ENCODE measurements around the gene AGBL1. TPM values are rescaled to one million over a fixed set of nuclear protein-coding genes. Genes with fewer than 3 reads are reported as not detected.

Gene AGBL1
- total and polyA plus RNA-seq, 11 donors = under 0.01 to 0.08 (median 0.02) TPM; not detected in 8

DNA sequence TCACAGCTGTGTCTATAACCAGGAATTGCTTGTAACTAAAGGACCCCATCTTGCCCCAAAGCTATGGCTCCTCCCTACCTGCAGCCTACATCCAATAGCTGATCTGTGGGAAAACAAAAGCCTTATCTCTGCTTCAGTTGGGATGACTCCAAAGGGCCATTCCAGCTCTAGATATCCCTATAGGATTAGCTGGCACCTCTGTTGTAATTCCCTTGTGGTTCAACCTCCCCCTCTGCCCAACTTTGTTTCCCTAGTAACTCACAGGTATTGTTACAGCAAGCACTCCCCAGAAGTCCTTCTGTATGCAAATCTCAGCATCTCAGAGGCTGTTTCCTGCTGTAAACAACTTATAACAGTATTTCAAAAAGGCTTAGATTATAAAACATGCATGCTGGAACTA is 478.6 kb downstream of the AGBL1 start:
- Histone ChIP-seq H3K9me3 (peaks cover 0 to 11% (median 0%) of the 10 kb centered on the region in 12 donors), H3K4me3 (no peak overlapping the region), H3K36me3 (no peaks in the 10 kb centered on the region), H3K27ac (no peak overlapping the region), H3K27me3 (no peaks in the 10 kb centered on the region), H3K4me1 (peaks cover 0 to 5% (median 0%) of the 10 kb centered on the region in 12 donors)
- TF ChIP-seq, protein P1, sequence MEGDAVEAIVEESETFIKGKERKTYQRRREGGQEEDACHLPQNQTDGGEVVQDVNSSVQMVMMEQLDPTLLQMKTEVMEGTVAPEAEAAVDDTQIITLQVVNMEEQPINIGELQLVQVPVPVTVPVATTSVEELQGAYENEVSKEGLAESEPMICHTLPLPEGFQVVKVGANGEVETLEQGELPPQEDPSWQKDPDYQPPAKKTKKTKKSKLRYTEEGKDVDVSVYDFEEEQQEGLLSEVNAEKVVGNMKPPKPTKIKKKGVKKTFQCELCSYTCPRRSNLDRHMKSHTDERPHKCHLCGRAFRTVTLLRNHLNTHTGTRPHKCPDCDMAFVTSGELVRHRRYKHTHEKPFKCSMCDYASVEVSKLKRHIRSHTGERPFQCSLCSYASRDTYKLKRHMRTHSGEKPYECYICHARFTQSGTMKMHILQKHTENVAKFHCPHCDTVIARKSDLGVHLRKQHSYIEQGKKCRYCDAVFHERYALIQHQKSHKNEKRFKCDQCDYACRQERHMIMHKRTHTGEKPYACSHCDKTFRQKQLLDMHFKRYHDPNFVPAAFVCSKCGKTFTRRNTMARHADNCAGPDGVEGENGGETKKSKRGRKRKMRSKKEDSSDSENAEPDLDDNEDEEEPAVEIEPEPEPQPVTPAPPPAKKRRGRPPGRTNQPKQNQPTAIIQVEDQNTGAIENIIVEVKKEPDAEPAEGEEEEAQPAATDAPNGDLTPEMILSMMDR (IDR thresholded peaks at IDR 0.05) = no peak
- no peak for TF ChIP-seq POLR2A (IDR thresholded peaks at IDR 0.05)
- DNase-seq (no peak), ATAC-seq (no peak)
- intact Hi-C loops (cut with DNase I) = no loop called here

DNA sequence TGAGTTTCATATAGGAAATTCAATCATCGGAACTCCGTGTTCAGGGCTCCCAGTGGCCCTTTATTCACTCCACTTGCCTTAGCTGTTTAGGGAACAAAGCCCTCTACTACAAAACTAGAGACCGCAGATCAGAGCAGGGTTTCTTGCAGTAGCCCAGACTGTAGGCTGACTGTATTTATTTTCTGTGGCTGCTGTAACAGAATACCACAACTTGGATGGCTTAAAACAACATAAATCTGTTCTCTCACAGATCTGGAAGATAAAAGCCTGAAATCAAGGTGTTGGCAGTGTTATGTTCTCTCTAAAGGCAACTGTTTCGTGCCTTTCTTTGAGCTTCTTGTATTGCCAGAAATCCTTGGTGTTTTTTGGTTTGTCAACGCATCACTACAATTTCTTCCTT is 479.0 kb downstream of the AGBL1 start:
- 82 to 91% (median 86%) methylated on average over 5 of the region's 5 CpGs for WGBS, 4 donors
- Histone ChIP-seq H3K9me3 (peaks cover 0 to 11% (median 0%) of the 10 kb centered on the region in 12 donors), H3K27me3 (no peaks in the 10 kb centered on the region), H3K4me3 (no peak overlapping the region), H3K36me3 (no peaks in the 10 kb centered on the region), H3K4me1 (peaks cover 0 to 5% (median 0%) of the 10 kb centered on the region in 12 donors), H3K27ac (no peak overlapping the region)
- no peak for DNase-seq
- TF ChIP-seq POLR2A (IDR thresholded peaks at IDR 0.05) = no peak
- TF ChIP-seq, protein P1 (IDR thresholded peaks at IDR 0.05) = no peak
- intact Hi-C loops (cut with DNase I) = no loop called here
- ATAC-seq = no peak

DNA sequence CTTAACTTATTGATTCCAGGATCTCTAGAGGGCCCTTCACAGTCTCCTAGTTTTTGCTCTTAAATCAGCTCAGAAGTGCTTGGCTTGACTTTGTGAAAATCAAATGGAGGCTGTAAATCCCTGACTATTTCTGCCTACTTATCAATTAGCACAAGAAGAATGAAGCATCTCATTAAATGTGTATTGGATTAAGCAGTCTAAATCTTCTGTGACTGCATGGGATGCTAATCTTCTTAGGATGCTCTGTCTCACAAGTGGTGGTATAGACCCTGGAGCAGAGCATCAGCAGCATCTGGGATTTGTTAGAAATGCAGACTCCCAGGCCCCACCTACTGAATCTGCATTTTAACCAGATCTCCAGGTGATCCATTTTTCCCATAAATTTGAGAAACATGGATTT is 488.7 kb downstream of the AGBL1 start:
- peaks cover 0 to 3% (median 0%) of the 10 kb centered on the region in 12 donors for H3K4me1 ChIP-seq
- H3K27me3 ChIP-seq = peaks cover 0 to 9% (median 0%) of the 10 kb centered on the region in 9 donors
- DNase-seq (no peak), ATAC-seq (no peak)
- peaks cover 0 to 13% (median 0%) of the 10 kb centered on the region in 12 donors for H3K9me3 ChIP-seq
- intact Hi-C loops (cut with DNase I) = no loop called here
- no peak overlapping the region for H3K4me3 ChIP-seq
- TF ChIP-seq, protein P1 (IDR thresholded peaks at IDR 0.05) = no peak
- TF ChIP-seq POLR2A (IDR thresholded peaks at IDR 0.05) = no peak
- H3K27ac ChIP-seq = no peak overlapping the region
- no peaks in the 10 kb centered on the region for H3K36me3 ChIP-seq

DNA sequence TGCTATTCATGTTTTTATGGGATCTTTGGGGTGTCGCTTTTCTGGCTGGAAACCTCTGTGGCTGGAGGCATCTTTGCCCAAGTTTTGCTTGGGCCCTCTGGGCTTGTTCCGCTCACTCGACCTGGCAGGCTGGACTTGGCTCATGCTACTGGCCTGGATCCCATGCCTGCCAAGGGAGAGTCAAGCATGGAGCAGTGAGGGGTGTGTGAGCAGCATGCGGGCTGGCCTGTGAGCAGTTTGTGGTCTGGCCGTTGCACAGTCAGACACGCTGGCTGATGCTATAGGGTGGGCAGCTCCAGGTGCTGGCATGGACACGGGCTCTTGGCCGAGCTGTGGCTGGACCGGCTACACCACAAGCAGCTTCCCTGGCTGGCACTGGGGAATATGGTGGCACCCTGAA is 491.1 kb downstream of the AGBL1 start:
- ATAC-seq = peak; percentile 32 to 69 (median 59)
- no peak overlapping the region for H3K4me3 ChIP-seq
- H3K27me3 ChIP-seq = peaks cover 0 to 9% (median 0%) of the 10 kb centered on the region in 9 donors
- TF ChIP-seq POLR2A (IDR thresholded peaks at IDR 0.05) = no peak
- TF ChIP-seq, protein P1 (IDR thresholded peaks at IDR 0.05) = no peak
- intact Hi-C loops (cut with DNase I) = no loop called here
- peak in 2 of 5 donors; percentile 39 to 40 for DNase-seq
- H3K9me3 ChIP-seq = peaks cover 0 to 1% (median 0%) of the 10 kb centered on the region in 12 donors
- 69 to 77% (median 71%) methylated on average over 4 to 9 of the region's 9 CpGs for WGBS, 4 donors
- H3K27ac ChIP-seq = no peak overlapping the region
- H3K36me3 ChIP-seq = no peaks in the 10 kb centered on the region
- H3K4me1 ChIP-seq = peaks cover 0 to 3% (median 0%) of the 10 kb centered on the region in 12 donors

Data from heart left ventricle (tissue), 16 donors.